Raji (cell line): Measurements from ENCODE around the gene PARD3.

ENCODE experiments used
- POLR2A ChIP-seq: IDR thresholded peaks from 2 replicates; pipeline ENCODE4 v1.6.1; 2011; ENCODE audit warnings: low read depth, low read length, control low read depth; ENCODE audit not compliant: insufficient read depth

PARD3 gene

GRCh38 chr10:34224639-34225038 lies 590.5 kb downstream of the PARD3 start:
- no peak for TF ChIP-seq POLR2A

GRCh38 chr10:34223658-34224057 lies 591.4 kb downstream of the PARD3 start:
- no peak for TF ChIP-seq POLR2A

GRCh38 chr10:34222359-34222758 lies 592.7 kb downstream of the PARD3 start:
- TF ChIP-seq POLR2A: no peak

- TF ChIP-seq POLR2A: no peak
These were observed 595.1 kb downstream of the PARD3 start for GRCh38 chr10:34219753-34220548.

GRCh38 chr10:34217524-34217923 lies 597.6 kb downstream of the PARD3 start:
- TF ChIP-seq POLR2A: no peak

GRCh38 chr10:34216348-34216945 lies 598.6 kb downstream of the PARD3 start:
- no peak for TF ChIP-seq POLR2A

GRCh38 chr10:34213805-34214197 lies 601.3 kb downstream of the PARD3 start:
- no peak for TF ChIP-seq POLR2A

- no peak for TF ChIP-seq POLR2A
These were observed 601.8 kb downstream of the PARD3 start for GRCh38 chr10:34213193-34213804.

- TF ChIP-seq POLR2A: no peak
These were observed 607.8 kb downstream of the PARD3 start for GRCh38 chr10:34207343-34207742.

GRCh38 chr10:34206935-34207268 lies 608.2 kb downstream of the PARD3 start:
- no peak for TF ChIP-seq POLR2A

GRCh38 chr10:34206078-34206934 lies 608.8 kb downstream of the PARD3 start:
- no peak for TF ChIP-seq POLR2A

GRCh38 chr10:34205452-34205851 lies 609.6 kb downstream of the PARD3 start:
- TF ChIP-seq POLR2A: no peak

GRCh38 chr10:34203966-34204630 lies 611.0 kb downstream of the PARD3 start:
- no peak for TF ChIP-seq POLR2A

- TF ChIP-seq POLR2A: no peak
These were observed 614.7 kb downstream of the PARD3 start for GRCh38 chr10:34200355-34200901.

GRCh38 chr10:34198953-34199352 lies 616.1 kb downstream of the PARD3 start:
- TF ChIP-seq POLR2A: no peak
